SK-MEL-5 (cell line): ENCODE measurements around the gene CTNNA3. TPM values are rescaled to one million over a fixed set of nuclear protein-coding genes. Genes with fewer than 3 reads are reported as not detected.
A peak's percentile ranks its signal among the peaks of the same experiment; 100 is the strongest.

ENCODE experiments used
- DNase-seq: peaks from one replicate; pipeline ENCODE4 v3.0.0-alpha.2; 2016; ENCODE audit warnings: low read depth, low spot score
- in situ Hi-C: cut with HindIII; loops from 2 replicates; pipeline ENCODE4 v1.10.0; 2016; ENCODE audit warnings: low sequenced_read_pairs, high pct_unique_total_duplicates, low pct_unique_long_range_greater_than_20kb
- total RNA-seq: library from RNA; depleted of rRNA; stranded (reverse); fragments of >200 nt; shearing (Covaris generic); gene quantifications from 2 replicates; pipeline ENCODE4 v1.2.3, GENCODE V29; 2014

CTNNA3 gene
- total RNA-seq, 1 experiment from 2014 or later = not detected

- in situ Hi-C loops = no loop called here
- peak; percentile 79 for DNase-seq
Observed at GRCh38 chr10:66925896-66926715, 769.9 kb downstream of the CTNNA3 start, which contains the start of gene LRRTM3. Gene LRRTM3, plus strand, starts transcription at chr10:66926036.

- in situ Hi-C loops = no loop called here
- DNase-seq = no peak
Observed at GRCh38 chr10:66925373-66925772, 770.6 kb downstream of the CTNNA3 start.

- in situ Hi-C loops = no loop called here
- DNase-seq = no peak
Observed at GRCh38 chr10:66924674-66925345, 771.2 kb downstream of the CTNNA3 start.

- in situ Hi-C loops = no loop called here
- no peak for DNase-seq
Observed at GRCh38 chr10:66919248-66919647, 776.7 kb downstream of the CTNNA3 start.

- in situ Hi-C loops = no loop called here
- peak; percentile 22 for DNase-seq
Observed at GRCh38 chr10:66917104-66917503, 778.9 kb downstream of the CTNNA3 start.

GRCh38 chr10:66916030-66916429, 780.0 kb downstream of the CTNNA3 start:
- in situ Hi-C loops = no loop called here
- DNase-seq = no peak

DNA sequence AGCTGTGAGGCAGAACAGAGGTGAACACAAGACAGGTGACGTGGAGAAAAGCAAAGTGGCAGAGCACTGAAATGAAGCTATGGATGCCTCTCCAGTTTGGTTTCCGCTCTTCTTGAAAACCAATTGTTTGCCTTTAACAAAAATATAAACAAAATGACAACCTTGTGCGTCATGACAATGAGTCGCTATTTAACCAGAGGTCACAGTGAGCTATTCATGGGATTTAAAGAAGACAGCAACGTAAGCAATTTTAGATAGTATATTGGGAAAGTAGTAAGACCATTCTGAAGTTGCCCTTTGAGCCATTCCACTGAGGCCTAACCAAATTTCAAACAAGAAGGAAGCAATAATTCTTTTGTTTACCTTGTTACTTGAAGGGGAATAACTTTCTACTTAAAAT, 785.3 kb downstream of the CTNNA3 start:
- in situ Hi-C loops = no loop called here
- no peak for DNase-seq

- no peak for DNase-seq
Observed at GRCh38 chr10:66892871-66893270, 803.1 kb downstream of the CTNNA3 start.

DNA sequence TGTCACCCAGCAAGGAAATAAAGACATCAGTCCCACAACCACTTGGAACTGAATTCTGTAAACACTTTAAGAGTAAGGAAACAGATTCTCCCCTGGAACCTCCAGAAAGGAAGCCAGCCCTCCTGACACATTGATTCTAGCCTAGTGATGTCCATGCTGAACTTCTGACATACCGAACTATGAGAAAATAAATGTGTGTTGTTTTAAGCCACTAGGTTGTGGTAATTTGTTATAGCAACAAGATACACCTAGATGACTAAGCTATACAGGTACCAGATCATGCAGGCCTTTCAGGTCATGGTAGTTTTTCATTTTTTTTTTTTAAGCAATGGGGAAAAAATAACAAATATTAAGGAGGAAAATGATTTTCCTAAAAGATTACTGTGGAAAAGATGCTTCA, 807.8 kb downstream of the CTNNA3 start:
- no peak for DNase-seq
- in situ Hi-C loops = no loop called here

More at GRCh38 chr10:66892871-66893270, 803.1 kb downstream of the CTNNA3 start:
- in situ Hi-C loops = no loop called here

DNA sequence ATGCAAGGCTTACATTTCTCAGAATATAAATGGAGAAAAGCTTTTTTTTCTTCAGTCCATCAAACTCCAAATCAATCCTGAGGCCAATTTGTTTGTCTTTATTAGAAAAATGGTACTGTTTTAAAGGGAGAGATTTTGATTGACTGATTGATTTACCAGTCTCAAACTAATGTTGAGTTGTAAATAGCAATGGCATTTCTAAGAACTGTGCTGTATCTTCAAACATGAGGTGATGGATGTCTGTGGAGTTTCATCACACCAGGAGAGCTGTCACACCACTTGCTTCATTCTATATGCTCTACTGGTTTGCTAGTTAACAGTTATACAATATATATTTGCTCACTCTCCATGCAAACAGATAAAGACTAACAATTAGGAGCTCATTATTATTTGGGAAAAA, 809.1 kb downstream of the CTNNA3 start:
- DNase-seq = no peak
- in situ Hi-C loops = no loop called here

- in situ Hi-C loops = no loop called here
Observed at GRCh38 chr10:66882271-66882670, 813.7 kb downstream of the CTNNA3 start.

GRCh38 chr10:66881814-66882213, 814.2 kb downstream of the CTNNA3 start:
- no peak for DNase-seq
- in situ Hi-C loops = no loop called here

More at GRCh38 chr10:66882271-66882670, 813.7 kb downstream of the CTNNA3 start:
- no peak for DNase-seq

DNA sequence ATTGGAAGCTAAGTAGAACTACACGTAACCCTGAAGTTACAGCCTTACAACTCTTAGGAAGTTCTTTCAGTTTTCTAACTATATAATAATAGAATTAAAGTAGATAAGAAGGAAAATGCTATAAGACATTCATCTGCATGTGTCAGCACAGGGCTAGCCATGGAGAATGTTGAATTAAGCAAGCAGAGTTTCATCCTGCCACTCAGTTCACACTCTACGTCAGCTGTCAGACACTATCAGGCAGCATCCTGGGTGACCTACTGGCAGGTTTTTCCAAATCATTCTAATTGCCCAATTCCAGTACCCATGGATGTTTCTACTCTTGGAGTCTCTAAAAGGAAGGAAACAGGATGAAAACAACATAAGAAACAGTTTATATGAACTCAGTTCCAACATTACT, 815.2 kb downstream of the CTNNA3 start:
- in situ Hi-C loops = no loop called here

GRCh38 chr10:66880292-66880691, 815.7 kb downstream of the CTNNA3 start:
- no peak for DNase-seq
- in situ Hi-C loops = no loop called here

More for the DNA sequence above, 815.2 kb downstream of the CTNNA3 start:
- DNase-seq = no peak

DNA sequence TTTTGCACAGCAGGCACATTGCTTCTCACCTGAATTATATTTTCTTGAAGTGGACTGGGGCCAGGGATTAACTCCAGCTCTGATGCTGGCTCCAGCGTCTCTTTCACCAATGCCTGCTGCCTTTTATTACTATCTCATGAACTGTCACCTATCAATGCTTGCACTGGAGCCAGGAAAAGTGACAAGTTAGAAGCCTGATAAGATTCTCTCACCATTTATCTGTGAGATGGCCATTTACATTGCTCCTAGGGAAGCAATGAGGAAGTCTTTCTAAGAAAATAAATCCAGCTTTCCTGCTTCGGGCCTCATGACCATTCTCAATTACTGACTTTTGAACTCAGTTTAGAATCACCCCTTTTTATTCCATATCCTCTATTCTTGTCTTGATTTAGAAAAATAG, 818.6 kb downstream of the CTNNA3 start:
- no peak for DNase-seq
- in situ Hi-C loops = no loop called here

GRCh38 chr10:66869635-66870034, 826.4 kb downstream of the CTNNA3 start:
- no peak for DNase-seq
- in situ Hi-C loops = no loop called here

DNA sequence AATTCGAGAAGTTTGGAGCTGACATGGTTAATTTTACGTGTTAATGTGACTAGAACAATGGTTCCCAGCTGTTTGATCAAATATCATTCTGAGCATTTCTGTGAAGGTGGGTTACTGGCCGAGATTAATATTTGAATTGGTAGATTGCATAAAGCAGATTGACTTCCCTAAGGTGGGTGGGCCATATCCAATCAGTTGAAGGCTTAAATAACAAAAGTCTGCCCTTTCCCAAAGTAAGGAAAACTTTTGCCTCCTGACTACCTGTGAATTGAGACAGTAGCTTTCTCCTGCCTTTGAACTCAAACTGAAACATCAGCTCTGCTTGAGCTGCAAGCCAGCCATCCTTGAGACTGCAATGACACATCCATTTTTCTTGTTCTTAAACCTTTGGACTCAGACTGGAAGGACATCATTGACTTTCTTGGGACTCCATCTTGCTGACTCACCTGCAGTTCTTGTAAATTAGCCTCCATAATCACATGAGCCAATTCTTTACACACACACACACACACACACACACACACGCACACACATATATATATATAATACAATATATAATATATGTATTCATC, 833.2 kb downstream of the CTNNA3 start:
- in situ Hi-C loops = no loop called here
- DNase-seq = no peak

- in situ Hi-C loops = no loop called here
- no peak for DNase-seq
Observed at GRCh38 chr10:66860376-66860945, 835.5 kb downstream of the CTNNA3 start.
